ENCODE data around the gene ACYP2. TPM values are rescaled to one million over a fixed set of nuclear protein-coding genes. Genes with fewer than 3 reads are reported as not detected.
"Not testable (repeated sequence)": the region's sequence is repeated elsewhere in the genome, so short reads cannot be mapped to it uniquely, and the experiment has no call there.

Gene ACYP2
- total RNA-seq, 1 experiment from 2014 or later = 7.0 TPM

GRCh38 chr2:54274781-54275242 lies 159.4 kb downstream of the ACYP2 start:
- Histone ChIP-seq H3K27me3 (no peaks in the 10 kb centered on the region), H3K4me3 (peak overlapping the region; percentile 15; the same call in 1 of the 2 replicates), H3K36me3 (no peaks in the 10 kb centered on the region), H3K9me3 (replicated peaks) (peaks cover 5% of the 10 kb centered on the region; the same call in 1 of the 2 replicates), H3K4me1 (peaks cover 15% of the 10 kb centered on the region), H3K27ac (peak overlapping the region; percentile 62)
- DNase-seq = peak; percentile 38 to 77

- no peaks in the 10 kb centered on the region for H3K27me3 ChIP-seq
- no peak for DNase-seq
- peaks cover 5% of the 10 kb centered on the region; the same call in 1 of the 2 replicates for H3K9me3 ChIP-seq (replicated peaks)
- peak overlapping the region; percentile 62 for H3K27ac ChIP-seq
- peaks cover 15% of the 10 kb centered on the region for H3K4me1 ChIP-seq
- no peaks in the 10 kb centered on the region for H3K36me3 ChIP-seq
- H3K4me3 ChIP-seq = no peak overlapping the region
Measured at GRCh38 chr2:54275541-54275940, 160.1 kb downstream of the ACYP2 start.

- H3K4me1 ChIP-seq = peaks cover 12% of the 10 kb centered on the region
- no peaks in the 10 kb centered on the region for H3K27me3 ChIP-seq
- no peak overlapping the region for H3K4me3 ChIP-seq
- no peaks in the 10 kb centered on the region for H3K36me3 ChIP-seq
- no peaks in the 10 kb centered on the region for H3K9me3 ChIP-seq (replicated peaks)
- no peak overlapping the region for H3K27ac ChIP-seq
- DNase-seq = no peak
Measured at GRCh38 chr2:54279385-54279784, 164.0 kb downstream of the ACYP2 start.

DNA sequence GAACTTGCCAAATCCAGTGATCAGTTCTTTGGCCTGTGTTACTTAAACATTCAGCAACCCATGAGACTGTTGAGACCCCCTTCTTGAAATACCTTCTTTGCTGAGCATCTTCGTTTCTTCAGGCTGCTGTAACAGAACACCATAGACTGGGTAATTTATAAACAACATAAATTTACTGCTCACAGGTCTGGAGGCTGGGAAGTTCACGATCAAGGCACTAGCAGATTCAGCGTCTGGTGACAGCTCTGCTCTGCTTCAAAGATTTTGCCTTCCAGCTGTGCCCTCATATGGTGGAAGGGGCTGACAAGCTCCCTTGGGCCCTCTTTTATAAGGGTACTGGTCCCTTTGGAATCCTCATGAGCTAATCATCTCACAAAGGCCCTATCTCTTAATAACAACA lies 169.4 kb downstream of the ACYP2 start:
- no peak overlapping the region for H3K27ac ChIP-seq
- H3K9me3 ChIP-seq (replicated peaks) = no peaks in the 10 kb centered on the region
- DNase-seq = no peak
- H3K36me3 ChIP-seq = no peaks in the 10 kb centered on the region
- no peaks in the 10 kb centered on the region for H3K27me3 ChIP-seq
- H3K4me1 ChIP-seq = no peaks in the 10 kb centered on the region
- no peak overlapping the region for H3K4me3 ChIP-seq

DNA sequence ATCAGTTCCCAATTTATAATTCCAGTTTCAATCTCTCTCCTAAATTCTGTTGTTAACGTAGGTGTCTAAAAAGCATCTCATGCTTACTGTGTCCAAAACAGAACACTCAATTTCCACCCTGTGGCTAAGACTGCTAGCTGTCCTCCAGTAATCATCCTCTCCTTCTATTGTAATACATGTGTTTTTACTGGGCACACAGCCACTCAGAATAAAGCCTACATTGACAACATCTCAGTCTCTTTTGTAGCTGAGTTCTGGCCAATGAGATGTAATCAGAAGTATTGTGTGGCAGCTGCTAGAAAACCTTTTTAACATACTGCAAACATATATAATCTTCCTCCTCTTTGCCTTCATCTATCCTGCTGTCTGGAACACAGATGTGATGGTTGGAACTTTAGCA lies 170.0 kb downstream of the ACYP2 start:
- no peaks in the 10 kb centered on the region for H3K4me1 ChIP-seq
- no peaks in the 10 kb centered on the region for H3K27me3 ChIP-seq
- no peak overlapping the region for H3K27ac ChIP-seq
- no peak for DNase-seq
- H3K9me3 ChIP-seq (replicated peaks) = no peaks in the 10 kb centered on the region
- H3K4me3 ChIP-seq = no peak overlapping the region
- no peaks in the 10 kb centered on the region for H3K36me3 ChIP-seq

GRCh38 chr2:54287532-54287931 lies 172.1 kb downstream of the ACYP2 start:
- Histone ChIP-seq H3K4me3 (no peak overlapping the region), H3K36me3 (no peaks in the 10 kb centered on the region), H3K27me3 (no peaks in the 10 kb centered on the region), H3K4me1 (peaks cover 6% of the 10 kb centered on the region; the same call in 1 of the 2 replicates), H3K27ac (no peak overlapping the region), H3K9me3 (replicated peaks) (no peaks in the 10 kb centered on the region)
- no peak for DNase-seq

- Histone ChIP-seq H3K4me3 (no peak overlapping the region), H3K9me3 (replicated peaks) (no peaks in the 10 kb centered on the region), H3K27me3 (no peaks in the 10 kb centered on the region), H3K4me1 (peaks cover 6% of the 10 kb centered on the region; the same call in 1 of the 2 replicates), H3K36me3 (no peaks in the 10 kb centered on the region), H3K27ac (no peak overlapping the region)
- no peak for DNase-seq
Measured at GRCh38 chr2:54289917-54290316, 174.5 kb downstream of the ACYP2 start.

GRCh38 chr2:54290356-54291025 lies 175.1 kb downstream of the ACYP2 start:
- H3K27ac ChIP-seq = no peak overlapping the region
- H3K27me3 ChIP-seq = no peaks in the 10 kb centered on the region
- peaks cover 9% of the 10 kb centered on the region for H3K4me1 ChIP-seq
- H3K4me3 ChIP-seq = no peak overlapping the region
- DNase-seq = no peak
- no peaks in the 10 kb centered on the region for H3K9me3 ChIP-seq (replicated peaks)
- no peaks in the 10 kb centered on the region for H3K36me3 ChIP-seq

DNA sequence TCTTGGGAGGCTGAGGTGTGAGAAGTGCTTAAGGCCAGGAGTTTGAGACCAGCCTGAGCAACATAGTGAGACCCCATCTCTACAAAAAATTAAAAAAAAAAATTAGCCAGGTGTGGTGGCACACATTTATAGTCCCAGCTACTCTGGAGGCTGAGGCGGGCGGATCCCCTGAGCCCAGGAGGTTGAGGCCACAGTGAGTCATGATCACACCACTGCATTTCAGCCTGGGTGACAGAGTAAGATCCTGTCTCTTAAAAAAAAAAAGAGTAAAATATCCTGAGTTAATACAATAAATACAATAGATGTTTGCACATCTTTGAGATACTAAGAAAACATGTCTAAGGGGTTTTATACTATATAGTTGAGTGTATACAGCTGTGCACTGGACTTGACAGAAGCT lies 179.2 kb downstream of the ACYP2 start:
- not testable (repeated sequence) for DNase-seq; H3K9me3 ChIP-seq (replicated peaks); H3K4me3 ChIP-seq; H3K27ac ChIP-seq; H3K36me3 ChIP-seq; H3K27me3 ChIP-seq
- H3K4me1 ChIP-seq = peaks cover 30% of the 10 kb centered on the region

GRCh38 chr2:54295911-54296310 lies 180.5 kb downstream of the ACYP2 start:
- Histone ChIP-seq H3K36me3 (no peaks in the 10 kb centered on the region), H3K4me3 (no peak overlapping the region), H3K27ac (no peak overlapping the region), H3K9me3 (replicated peaks) (no peaks in the 10 kb centered on the region), H3K4me1 (peaks cover 26% of the 10 kb centered on the region), H3K27me3 (no peaks in the 10 kb centered on the region)
- peak; percentile 45 to 70 for DNase-seq

- Histone ChIP-seq H3K4me3 (no peak overlapping the region), H3K36me3 (no peaks in the 10 kb centered on the region), H3K27me3 (no peaks in the 10 kb centered on the region), H3K4me1 (peaks cover 24% of the 10 kb centered on the region), H3K27ac (0 out of 2 replicates have a peak overlapping the region, but pooled peaks have one; percentile 3), H3K9me3 (replicated peaks) (no peaks in the 10 kb centered on the region)
- DNase-seq = peak; percentile 59 to 74
Measured at GRCh38 chr2:54298514-54298913, 183.1 kb downstream of the ACYP2 start.

- Histone ChIP-seq H3K36me3 (no peaks in the 10 kb centered on the region), H3K4me1 (peaks cover 6% of the 10 kb centered on the region), H3K9me3 (replicated peaks) (no peaks in the 10 kb centered on the region), H3K27ac (no peak overlapping the region), H3K4me3 (no peak overlapping the region), H3K27me3 (no peaks in the 10 kb centered on the region)
- no peak for DNase-seq
Measured at GRCh38 chr2:54303631-54304030, 188.2 kb downstream of the ACYP2 start.

- H3K27me3 ChIP-seq = no peaks in the 10 kb centered on the region
- no peak overlapping the region for H3K4me3 ChIP-seq
- H3K27ac ChIP-seq = no peak overlapping the region
- no peaks in the 10 kb centered on the region for H3K36me3 ChIP-seq
- no peak for DNase-seq
- no peaks in the 10 kb centered on the region for H3K9me3 ChIP-seq (replicated peaks)
- H3K4me1 ChIP-seq = peaks cover 14% of the 10 kb centered on the region
Measured at GRCh38 chr2:54306556-54306955, 191.1 kb downstream of the ACYP2 start.

DNA sequence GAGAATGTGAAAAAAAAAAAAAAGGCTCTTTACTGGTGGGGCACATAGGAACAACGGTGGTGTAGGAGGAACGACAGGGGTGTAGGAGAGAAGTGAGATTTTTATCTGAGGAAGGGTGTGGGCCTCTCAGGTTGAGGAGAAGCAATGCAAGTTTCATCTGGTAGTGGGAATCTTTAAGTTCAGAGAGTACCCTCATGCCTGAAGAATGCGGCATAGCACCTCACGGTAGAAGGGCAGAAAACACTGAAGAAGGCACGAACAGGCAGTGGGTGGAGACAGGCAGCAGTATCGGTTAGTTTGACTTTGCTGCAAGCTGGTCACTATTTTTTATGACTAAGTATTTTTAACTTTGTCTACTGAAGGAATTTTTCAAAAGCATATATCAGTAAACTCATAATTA lies 192.8 kb downstream of the ACYP2 start:
- no peaks in the 10 kb centered on the region for H3K9me3 ChIP-seq (replicated peaks)
- no peak overlapping the region for H3K4me3 ChIP-seq
- no peaks in the 10 kb centered on the region for H3K36me3 ChIP-seq
- no peak for DNase-seq
- no peak overlapping the region for H3K27ac ChIP-seq
- H3K27me3 ChIP-seq = no peaks in the 10 kb centered on the region
- H3K4me1 ChIP-seq = peaks cover 15% of the 10 kb centered on the region

GRCh38 chr2:54308782-54309181 lies 193.4 kb downstream of the ACYP2 start:
- Histone ChIP-seq H3K9me3 (replicated peaks) (no peaks in the 10 kb centered on the region), H3K27me3 (no peaks in the 10 kb centered on the region), H3K4me1 (peaks cover 15% of the 10 kb centered on the region), H3K4me3 (no peak overlapping the region), H3K36me3 (no peaks in the 10 kb centered on the region), H3K27ac (no peak overlapping the region)
- no peak for DNase-seq

DNA sequence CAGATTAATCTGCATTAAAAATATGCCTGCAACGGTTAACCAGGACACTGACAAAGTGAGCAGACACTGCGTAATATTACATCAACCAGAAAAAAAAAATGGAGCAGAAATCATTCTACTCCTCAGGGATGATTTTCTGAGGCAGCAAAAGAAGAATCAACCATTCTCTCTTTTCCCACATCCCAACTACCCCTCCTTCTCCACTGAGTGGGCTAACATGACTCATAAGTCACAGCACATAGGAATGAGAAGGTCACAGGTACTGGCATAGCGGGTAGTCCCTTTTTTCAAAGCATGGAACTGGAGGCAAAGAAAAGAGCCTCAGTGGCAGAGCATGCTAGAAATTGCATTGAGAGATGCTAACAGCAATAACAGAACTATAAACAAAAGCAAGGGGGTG lies 194.9 kb downstream of the ACYP2 start:
- DNase-seq = peak in 1 of 2 experiments; percentile 39
- no peak overlapping the region for H3K4me3 ChIP-seq
- no peaks in the 10 kb centered on the region for H3K27me3 ChIP-seq
- H3K27ac ChIP-seq = no peak overlapping the region
- peaks cover 15% of the 10 kb centered on the region for H3K4me1 ChIP-seq
- H3K9me3 ChIP-seq (replicated peaks) = no peaks in the 10 kb centered on the region
- H3K36me3 ChIP-seq = no peaks in the 10 kb centered on the region

Data from SJCRH30 (cell line).